Right lobe of liver (tissue), 4 donors: Measurements from ENCODE around the gene TRMT1.

Source experiments
- POLR2A ChIP-seq: fragments of 450-650 bp; IDR thresholded peaks from one replicate; pipeline ENCODE4 v1.6.1; 2017; ENCODE audit warnings: antibody characterized with exemption, mild to moderate bottlenecking
- TF ChIP-seq, protein P1 (sequence below), 4 donors: fragments of 200-600 bp in 3 of 4; fragments of 450-650 bp in 1 of 4; IDR thresholded peaks; one replicate each; pipeline versions ENCODE4 v1.5.1 to v1.8.0; 2016 to 2022; ENCODE audit warnings: antibody characterized with exemption in 4 of 4, mild to moderate bottlenecking in 2 of 4
- donor health status: DM: no; HTN: no; CAD: no.
- donor health status: DM: no; HTN: no; CAD: no.
- donor health status: DM: no; HTN: yes; CAD: no.

DNA sequence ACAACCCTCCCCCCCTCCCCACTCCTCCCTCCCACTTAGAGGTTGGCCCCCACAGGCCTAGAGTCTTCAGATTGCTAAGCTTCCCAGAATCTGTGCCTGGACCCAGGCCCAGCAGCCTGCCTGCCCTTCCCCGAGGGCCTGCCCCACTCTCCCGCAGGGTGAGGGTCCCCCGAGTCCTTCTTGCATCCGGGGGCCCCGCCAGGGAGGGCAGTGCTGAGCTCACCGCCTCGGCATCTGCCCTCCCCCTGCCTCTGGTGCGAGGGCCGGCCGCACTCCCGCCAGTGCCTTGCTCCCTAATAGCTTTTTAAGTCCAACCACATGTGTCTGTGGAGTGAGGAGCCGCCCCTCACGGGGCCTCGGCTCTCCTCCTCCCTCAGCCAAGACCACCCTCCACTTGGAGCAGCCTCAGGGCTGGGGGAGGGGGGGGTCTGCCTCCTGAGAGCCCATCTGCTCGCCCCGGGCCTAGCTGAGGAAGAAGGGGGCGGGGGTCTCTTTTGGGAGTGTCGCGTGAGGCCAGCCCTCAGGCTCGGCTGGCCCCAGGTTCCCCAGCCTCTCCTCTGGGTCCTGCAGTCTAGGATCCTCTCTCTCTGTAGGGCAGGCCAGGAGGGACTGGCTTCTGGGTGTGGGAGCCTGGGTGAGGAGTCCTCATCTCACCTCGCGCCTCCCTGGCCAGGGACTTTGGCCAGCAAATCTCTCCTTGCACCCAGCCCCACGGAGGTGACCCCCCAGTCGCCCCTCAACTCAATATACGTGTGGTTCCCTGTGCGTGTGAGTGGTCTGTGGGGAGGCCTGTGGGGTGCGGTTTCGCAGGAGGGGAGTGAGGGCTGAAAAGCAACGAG is 61.1 kb downstream of the TRMT1 start:
- TF ChIP-seq, protein P1, sequence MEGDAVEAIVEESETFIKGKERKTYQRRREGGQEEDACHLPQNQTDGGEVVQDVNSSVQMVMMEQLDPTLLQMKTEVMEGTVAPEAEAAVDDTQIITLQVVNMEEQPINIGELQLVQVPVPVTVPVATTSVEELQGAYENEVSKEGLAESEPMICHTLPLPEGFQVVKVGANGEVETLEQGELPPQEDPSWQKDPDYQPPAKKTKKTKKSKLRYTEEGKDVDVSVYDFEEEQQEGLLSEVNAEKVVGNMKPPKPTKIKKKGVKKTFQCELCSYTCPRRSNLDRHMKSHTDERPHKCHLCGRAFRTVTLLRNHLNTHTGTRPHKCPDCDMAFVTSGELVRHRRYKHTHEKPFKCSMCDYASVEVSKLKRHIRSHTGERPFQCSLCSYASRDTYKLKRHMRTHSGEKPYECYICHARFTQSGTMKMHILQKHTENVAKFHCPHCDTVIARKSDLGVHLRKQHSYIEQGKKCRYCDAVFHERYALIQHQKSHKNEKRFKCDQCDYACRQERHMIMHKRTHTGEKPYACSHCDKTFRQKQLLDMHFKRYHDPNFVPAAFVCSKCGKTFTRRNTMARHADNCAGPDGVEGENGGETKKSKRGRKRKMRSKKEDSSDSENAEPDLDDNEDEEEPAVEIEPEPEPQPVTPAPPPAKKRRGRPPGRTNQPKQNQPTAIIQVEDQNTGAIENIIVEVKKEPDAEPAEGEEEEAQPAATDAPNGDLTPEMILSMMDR (IDR thresholded peaks at IDR 0.05), result no peak
- TF ChIP-seq POLR2A, result no peak
